Spinal cord (tissue), 10 donors: ENCODE results near the gene PGBD5. TPM values are rescaled to one million over a fixed set of nuclear protein-coding genes. Genes with fewer than 3 reads are reported as not detected.

ENCODE experiments used
- DNase-seq, 6 donors: peaks; one replicate each; pipeline versions ENCODE4 v3.0.0 to v3.0.0-alpha.2; 2013 to 2015; ENCODE audit warnings: low spot score in 6 of 6, low read depth in 4 of 6
- H3K27ac ChIP-seq: one replicate; pipeline ENCODE4 v1.5.1; 2013; ENCODE audit warnings: low read depth, low read length, control low read depth
- H3K27me3 ChIP-seq: one replicate; pipeline ENCODE4 v1.6.1; 2013; ENCODE audit warnings: low read length; ENCODE audit not compliant: control insufficient read depth, insufficient read depth
- H3K36me3 ChIP-seq: one replicate; pipeline ENCODE4 v1.6.1; 2013; ENCODE audit warnings: low read length; ENCODE audit not compliant: control insufficient read depth, insufficient read depth
- H3K4me1 ChIP-seq: one replicate; pipeline ENCODE4 v1.6.1; 2013; ENCODE audit warnings: low read length; ENCODE audit not compliant: control insufficient read depth, insufficient read depth
- H3K4me3 ChIP-seq: one replicate; pipeline ENCODE4 v1.5.1; 2013; ENCODE audit warnings: low read depth, low read length, control low read depth
- H3K9me3 ChIP-seq: one replicate; pipeline ENCODE4 v1.6.1; 2013; ENCODE audit warnings: low read length; ENCODE audit not compliant: control insufficient read depth, insufficient read depth
- WGBS: methylation state at CpG from one replicate; pipeline ENCODE4 v1.1.5; 2013; ENCODE audit warnings: missing lambda C conversion rate; ENCODE audit not compliant: insufficient coverage; 5-methylcytosine and 5-hydroxymethylcytosine counted together
- polyA plus RNA-seq, 2 donors: library from polyadenylated mRNA; unstranded; fragments of 120-200 nt; gene quantifications; one replicate each; pipeline ENCODE4 v1.2.1, GENCODE V29; 2013; ENCODE audit not compliant: insufficient read length in 2 of 2
- total RNA-seq, 2 donors: library from RNA; depleted of rRNA in 1 of 2; stranded (reverse); fragments of 120-200 nt in 1 of 2; fragments of >200 nt in 1 of 2; gene quantifications; one replicate each; pipeline versions ENCODE4 v1.2.3 to v1.2.4, GENCODE V29; 2013 to 2014
- donor health status: healthy.

PGBD5 gene
- total and polyA plus RNA-seq, 4 donors = 4.3 to 22.6 (median 16.1) TPM

DNA sequence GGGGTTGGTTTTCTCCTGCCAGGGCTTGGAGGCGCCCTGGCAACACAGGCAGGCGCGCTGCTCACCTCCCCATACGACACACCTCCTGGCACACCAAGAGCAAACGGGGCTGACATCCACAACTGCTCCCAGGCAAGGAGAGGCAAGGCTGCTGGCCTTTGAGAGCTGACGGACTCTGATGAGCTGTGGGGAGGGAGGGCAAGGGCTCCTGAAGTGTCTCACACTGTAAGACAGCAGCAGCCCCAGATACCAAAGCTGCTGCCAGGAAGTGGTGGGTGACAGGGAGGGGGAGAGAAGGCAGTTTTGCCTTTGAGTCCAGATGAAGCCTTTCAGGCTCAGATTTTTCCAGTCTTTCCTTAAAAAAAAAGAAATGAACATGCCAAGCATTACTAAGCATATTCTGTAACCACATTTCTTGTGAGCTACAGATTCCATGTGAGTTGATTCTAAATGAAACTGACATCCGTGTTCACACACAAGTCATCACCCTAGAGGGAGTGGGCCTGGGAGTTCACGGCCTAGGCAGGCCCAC is 24.3 kb downstream of the PGBD5 start:
- peaks cover 18% of the 10 kb centered on the region for H3K4me1 ChIP-seq
- no peaks in the 10 kb centered on the region for H3K9me3 ChIP-seq
- no peaks in the 10 kb centered on the region for H3K27me3 ChIP-seq
- no peak overlapping the region for H3K27ac ChIP-seq
- peak in 1 of 6 donors; percentile 47 for DNase-seq
- H3K4me3 ChIP-seq = no peak overlapping the region
- peaks cover 18% of the 10 kb centered on the region for H3K36me3 ChIP-seq
- 57% methylated on average over 1 of the region's 8 CpGs for WGBS

- no peak overlapping the region for H3K4me3 ChIP-seq
- H3K9me3 ChIP-seq = no peaks in the 10 kb centered on the region
- H3K4me1 ChIP-seq = peaks cover 18% of the 10 kb centered on the region
- no peak for DNase-seq
- no peaks in the 10 kb centered on the region for H3K27me3 ChIP-seq
- H3K36me3 ChIP-seq = peaks cover 18% of the 10 kb centered on the region
- H3K27ac ChIP-seq = no peak overlapping the region
- 90% methylated on average over 12 of the region's 14 CpGs for WGBS
Measured at GRCh38 chr1:230401101-230401500, 25.0 kb downstream of the PGBD5 start.

DNA sequence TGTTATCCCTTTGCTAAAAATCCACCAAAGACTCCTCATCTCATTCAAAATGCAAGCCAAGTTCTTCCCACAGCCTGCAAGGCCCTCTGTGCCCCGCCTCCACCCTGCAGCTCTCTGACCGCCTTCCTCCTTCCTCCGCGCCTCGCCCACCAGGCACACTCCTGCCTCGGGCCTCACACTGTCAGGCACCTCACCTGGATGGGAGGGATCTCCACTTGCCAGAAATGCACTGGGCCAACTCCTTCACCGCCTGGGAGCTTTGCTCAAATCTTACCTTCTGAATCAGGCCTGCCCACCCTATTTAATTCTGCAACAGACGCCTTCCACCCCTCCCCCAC is 26.2 kb downstream of the PGBD5 start:
- Histone ChIP-seq H3K27me3 (no peaks in the 10 kb centered on the region), H3K4me1 (peaks cover 18% of the 10 kb centered on the region), H3K27ac (no peak overlapping the region), H3K4me3 (no peak overlapping the region), H3K9me3 (no peaks in the 10 kb centered on the region), H3K36me3 (peaks cover 18% of the 10 kb centered on the region)
- 77% methylated on average over 7 of the region's 8 CpGs for WGBS
- DNase-seq = no peak

- no peak overlapping the region for H3K27ac ChIP-seq
- no peaks in the 10 kb centered on the region for H3K9me3 ChIP-seq
- H3K4me3 ChIP-seq = no peak overlapping the region
- H3K27me3 ChIP-seq = no peaks in the 10 kb centered on the region
- peak in 1 of 6 donors; percentile 59 for DNase-seq
- H3K4me1 ChIP-seq = peaks cover 18% of the 10 kb centered on the region
- peaks cover 18% of the 10 kb centered on the region for H3K36me3 ChIP-seq
- 92% methylated on average over 17 of the region's 22 CpGs for WGBS
Measured at GRCh38 chr1:230399321-230400006, 26.7 kb downstream of the PGBD5 start.

- Histone ChIP-seq H3K9me3 (no peaks in the 10 kb centered on the region), H3K27ac (no peak overlapping the region), H3K36me3 (peaks cover 18% of the 10 kb centered on the region), H3K4me3 (no peak overlapping the region), H3K4me1 (peaks cover 18% of the 10 kb centered on the region), H3K27me3 (no peaks in the 10 kb centered on the region)
- no peak for DNase-seq
- WGBS = 83% methylated on average over 3 of the region's 8 CpGs
Measured at GRCh38 chr1:230398856-230399255, 27.3 kb downstream of the PGBD5 start.

GRCh38 chr1:230396966-230397365 is 29.2 kb downstream of the PGBD5 start:
- H3K4me3 ChIP-seq = no peak overlapping the region
- no peak overlapping the region for H3K27ac ChIP-seq
- H3K9me3 ChIP-seq = no peaks in the 10 kb centered on the region
- DNase-seq = no peak
- WGBS = 95% methylated on average over 8 of the region's 10 CpGs
- H3K4me1 ChIP-seq = peaks cover 25% of the 10 kb centered on the region
- H3K36me3 ChIP-seq = peaks cover 23% of the 10 kb centered on the region
- no peaks in the 10 kb centered on the region for H3K27me3 ChIP-seq

DNA sequence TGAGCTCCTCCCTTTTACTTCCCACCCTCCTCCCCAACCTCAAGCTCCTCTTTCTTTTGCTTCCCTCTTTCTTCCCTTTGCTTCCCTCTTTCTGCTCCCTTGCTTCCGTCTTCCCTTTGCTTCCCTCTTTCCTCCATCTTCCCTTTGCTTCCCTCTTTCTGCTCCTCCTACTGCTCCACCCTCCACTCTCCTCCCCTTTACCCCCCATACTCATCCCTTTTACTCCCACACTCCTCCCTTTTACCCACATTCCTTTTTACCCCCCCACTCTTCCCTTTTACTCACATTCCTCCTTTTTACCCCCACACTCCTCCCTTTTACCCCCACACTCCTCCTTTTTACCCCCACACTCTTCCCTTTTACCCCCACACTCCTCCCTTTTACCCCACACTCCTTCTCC is 30.2 kb downstream of the PGBD5 start:
- WGBS = 87% methylated on average over 1 of the region's 1 CpG
- Histone ChIP-seq H3K4me1 (peaks cover 23% of the 10 kb centered on the region), H3K4me3 (no peak overlapping the region), H3K27me3 (no peaks in the 10 kb centered on the region), H3K36me3 (peaks cover 14% of the 10 kb centered on the region), H3K9me3 (no peaks in the 10 kb centered on the region), H3K27ac (no peak overlapping the region)
- no peak for DNase-seq

DNA sequence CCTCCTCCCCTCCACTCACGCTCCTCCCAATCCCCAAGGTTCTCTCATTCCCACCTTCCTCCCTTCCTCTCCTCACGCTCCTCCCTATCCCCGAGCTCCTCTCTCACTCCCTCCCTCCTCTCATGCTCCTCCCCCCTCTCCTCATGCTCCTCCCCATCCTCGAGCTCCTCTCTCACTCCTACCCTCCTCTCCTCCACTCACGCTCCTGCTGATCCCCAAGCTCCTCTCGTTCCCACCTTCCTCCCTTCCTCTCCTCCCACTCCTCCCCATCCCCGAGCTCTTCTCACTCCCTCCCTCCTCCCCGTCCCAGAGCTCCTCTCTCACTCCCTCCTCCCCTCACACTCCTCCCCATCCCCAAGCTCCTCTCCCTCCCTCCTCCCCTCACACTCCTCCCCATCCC is 31.4 kb downstream of the PGBD5 start:
- H3K4me1 ChIP-seq = peaks cover 23% of the 10 kb centered on the region
- H3K4me3 ChIP-seq = no peak overlapping the region
- DNase-seq = no peak
- WGBS = 92% methylated on average over 8 of the region's 8 CpGs
- H3K27ac ChIP-seq = no peak overlapping the region
- peaks cover 17% of the 10 kb centered on the region for H3K36me3 ChIP-seq
- no peaks in the 10 kb centered on the region for H3K27me3 ChIP-seq
- H3K9me3 ChIP-seq = no peaks in the 10 kb centered on the region

- H3K9me3 ChIP-seq = no peaks in the 10 kb centered on the region
- no peak overlapping the region for H3K4me3 ChIP-seq
- DNase-seq = no peak
- H3K36me3 ChIP-seq = peaks cover 11% of the 10 kb centered on the region
- no peaks in the 10 kb centered on the region for H3K27me3 ChIP-seq
- WGBS = 73% methylated on average over 1 of the region's 7 CpGs
- H3K4me1 ChIP-seq = peaks cover 21% of the 10 kb centered on the region
- no peak overlapping the region for H3K27ac ChIP-seq
Measured at GRCh38 chr1:230394134-230394533, 32.0 kb downstream of the PGBD5 start.

GRCh38 chr1:230393722-230394121 is 32.4 kb downstream of the PGBD5 start:
- H3K9me3 ChIP-seq = no peaks in the 10 kb centered on the region
- H3K27ac ChIP-seq = no peak overlapping the region
- 94% methylated on average over 8 of the region's 18 CpGs for WGBS
- peaks cover 14% of the 10 kb centered on the region for H3K36me3 ChIP-seq
- H3K4me1 ChIP-seq = peaks cover 18% of the 10 kb centered on the region
- DNase-seq = no peak
- H3K4me3 ChIP-seq = no peak overlapping the region
- no peaks in the 10 kb centered on the region for H3K27me3 ChIP-seq
